Lower leg skin (tissue), 3 donors: ENCODE data around the gene ANOS1.

ENCODE experiments used
- CTCF ChIP-seq, 3 donors: fragments of 450-650 bp; IDR thresholded peaks; one replicate each; pipeline ENCODE4 v1.5.1; 2016; ENCODE audit warnings: antibody characterized with exemption in 3 of 3, mild to moderate bottlenecking in 3 of 3, moderate library complexity in 2 of 3
- POLR2A ChIP-seq, 2 donors: fragments of 450-650 bp; IDR thresholded peaks; one replicate each; pipeline ENCODE4 v1.6.1; 2016 to 2017; ENCODE audit warnings: antibody characterized with exemption in 2 of 2, mild to moderate bottlenecking in 1 of 2, moderate library complexity in 1 of 2

- TF ChIP-seq CTCF (IDR thresholded peaks at IDR 0.05) (no peak), POLR2A (IDR thresholded peaks at IDR 0.05) (no peak)
These were observed 183.5 kb downstream of the ANOS1 start for GRCh38 chrX:8548446-8548845.
